HG03139 (cell line): ENCODE measurements around the gene CALN1.

Experiments
- ATAC-seq: cut with Tn5 transposase; IDR thresholded peaks from one replicate; pipeline ENCODE4 v1.9.1; 2021; ENCODE audit not compliant: unreplicated experiment

The CALN1 gene

DNA sequence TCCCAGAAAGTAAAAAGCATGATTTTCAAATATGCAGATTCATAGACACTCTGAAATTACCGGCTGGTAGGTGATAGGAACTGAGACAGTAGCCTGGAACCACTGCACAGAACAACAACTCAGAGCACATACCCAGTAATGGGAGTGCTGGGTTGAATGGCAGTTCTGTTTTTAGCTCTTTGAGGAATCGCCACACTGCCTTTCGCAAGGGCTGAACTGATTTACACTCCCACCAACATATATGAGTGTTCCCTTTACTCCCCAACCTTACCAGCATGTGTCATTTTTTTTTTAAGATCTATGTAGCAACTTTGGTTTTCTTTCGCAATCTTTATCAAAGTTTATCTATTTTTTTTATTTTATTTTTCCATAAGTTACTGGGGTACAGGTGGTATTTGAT lies 358.8 kb downstream of the CALN1 start:
- ATAC-seq: no peak

DNA sequence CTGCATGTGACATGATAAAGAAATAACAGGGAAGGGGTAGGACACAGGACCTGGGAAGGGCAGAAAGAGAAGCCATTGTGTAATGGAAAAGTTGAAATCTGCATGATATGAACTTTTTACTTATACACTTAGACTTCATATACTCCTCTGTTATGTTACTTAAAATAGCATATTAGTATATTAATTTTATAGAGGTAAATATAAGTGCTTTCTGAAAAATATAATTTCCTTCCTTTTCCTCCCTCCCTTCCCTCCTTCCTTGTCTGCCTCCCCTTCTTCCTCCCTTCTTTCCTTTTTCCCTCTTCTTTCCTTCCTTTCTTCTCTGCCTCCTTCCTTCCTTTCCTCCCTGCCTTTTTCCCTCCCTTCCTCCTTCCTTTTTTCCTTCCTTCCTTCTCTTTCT lies 363.7 kb downstream of the CALN1 start:
- no peak for ATAC-seq

DNA sequence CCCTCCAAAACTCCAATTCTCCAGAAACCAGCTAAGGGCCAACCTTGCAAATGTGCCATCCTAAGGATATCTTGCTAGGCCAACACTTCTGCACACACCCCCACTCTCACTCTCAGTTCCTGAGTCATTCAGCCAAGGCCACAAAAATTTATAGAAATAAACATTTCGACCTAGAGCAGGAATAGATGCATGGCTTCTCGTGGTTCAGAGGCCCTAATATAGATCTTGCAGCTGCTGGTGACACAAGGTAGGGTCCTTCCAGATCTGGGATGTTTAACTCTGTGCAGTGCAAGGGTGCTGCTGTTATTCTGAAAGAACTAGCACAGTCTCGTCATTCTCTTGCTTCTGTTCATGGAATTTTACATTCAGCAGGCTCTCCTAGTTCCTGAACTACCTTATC lies 369.3 kb downstream of the CALN1 start:
- no peak for ATAC-seq

DNA sequence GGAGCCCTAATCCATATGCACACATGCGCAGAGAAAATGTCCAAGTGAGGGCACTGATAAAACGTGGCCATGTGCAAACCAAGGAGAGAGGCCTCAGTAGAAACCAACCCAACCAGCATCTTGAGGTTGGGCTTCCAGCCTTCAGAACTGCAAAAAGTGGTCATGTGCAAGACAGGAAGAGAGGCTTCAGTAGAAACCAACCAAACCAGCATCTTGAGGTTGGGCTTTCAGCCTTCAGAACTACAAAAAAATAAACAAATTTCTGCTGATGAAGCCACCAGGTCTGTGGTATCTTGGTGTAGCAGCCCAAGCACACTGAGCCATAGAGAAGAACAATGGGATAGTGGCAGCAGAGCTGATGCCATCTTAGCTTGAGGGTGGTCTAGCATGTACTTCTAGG lies 371.5 kb downstream of the CALN1 start:
- no peak for ATAC-seq

DNA sequence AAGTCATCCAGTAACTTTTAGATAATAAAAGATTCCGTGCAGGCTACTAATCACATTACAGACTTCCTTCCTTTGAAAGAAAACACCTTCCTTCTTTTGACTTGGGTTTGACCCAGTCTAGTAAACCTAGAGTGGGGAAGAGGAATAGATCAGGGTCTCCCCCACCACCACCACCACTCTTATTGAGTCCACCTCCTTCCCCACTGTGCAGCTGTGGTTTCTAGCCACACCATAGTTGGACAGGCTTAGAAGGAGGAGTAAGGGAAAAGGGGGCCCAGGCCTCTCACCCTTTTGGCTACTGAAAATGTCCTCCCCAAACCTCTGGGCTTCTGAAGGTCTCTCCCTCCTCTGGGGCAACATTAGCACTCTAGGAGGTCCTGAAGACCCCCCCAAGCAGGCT lies 372.7 kb downstream of the CALN1 start:
- ATAC-seq: no peak

DNA sequence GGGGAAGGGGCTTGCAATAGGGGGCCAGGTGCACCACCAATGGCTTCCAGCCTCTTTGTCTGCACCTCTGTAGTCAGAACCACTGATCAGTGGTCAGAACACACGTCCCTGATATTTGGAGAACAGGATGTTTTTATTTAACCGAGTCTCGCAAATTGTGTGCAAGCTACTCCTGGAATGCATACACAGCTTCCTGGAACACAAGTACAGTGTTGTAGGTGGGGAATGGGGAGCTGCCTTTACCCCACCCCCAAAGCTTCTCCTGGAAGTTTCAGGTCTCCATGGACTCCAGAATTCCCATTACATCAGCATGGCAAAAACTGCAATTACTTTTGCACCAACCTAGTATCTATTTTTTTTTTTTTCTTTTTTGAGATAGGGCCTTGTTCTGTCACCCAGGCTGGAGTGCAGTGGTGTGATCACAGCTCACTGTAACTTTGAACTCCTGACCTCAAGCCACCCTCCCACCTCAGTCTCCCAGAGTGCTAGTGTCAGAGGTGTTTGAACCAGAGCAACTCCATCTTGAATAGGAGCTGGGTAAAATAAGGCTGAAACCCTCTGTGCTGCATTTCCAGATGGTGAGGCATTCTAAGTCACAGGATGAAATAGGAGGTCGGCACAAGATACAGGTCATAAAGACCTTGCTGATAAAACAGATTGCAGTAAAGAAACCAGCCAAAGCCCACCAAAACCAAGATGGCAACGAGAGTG lies 374.0 kb downstream of the CALN1 start:
- ATAC-seq: no peak

DNA sequence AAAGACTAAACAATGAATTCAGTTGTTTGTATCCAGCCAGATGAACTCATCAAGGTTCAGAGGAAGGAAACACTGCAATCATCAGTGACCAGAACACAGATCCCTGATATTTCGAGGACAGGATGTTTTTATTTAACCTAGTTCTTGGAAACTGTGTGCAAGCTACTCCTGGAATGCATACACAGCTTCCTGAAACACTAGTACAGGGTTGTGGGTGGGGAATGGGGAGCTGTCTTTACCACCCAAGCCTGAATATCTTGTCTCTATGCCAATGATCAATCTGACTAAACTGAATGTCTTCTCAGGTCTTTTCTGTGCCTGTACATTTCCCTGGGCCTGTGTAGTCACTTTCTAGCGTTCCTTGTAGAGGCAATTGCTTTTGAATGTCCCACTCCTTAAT lies 374.6 kb downstream of the CALN1 start:
- ATAC-seq: no peak

DNA sequence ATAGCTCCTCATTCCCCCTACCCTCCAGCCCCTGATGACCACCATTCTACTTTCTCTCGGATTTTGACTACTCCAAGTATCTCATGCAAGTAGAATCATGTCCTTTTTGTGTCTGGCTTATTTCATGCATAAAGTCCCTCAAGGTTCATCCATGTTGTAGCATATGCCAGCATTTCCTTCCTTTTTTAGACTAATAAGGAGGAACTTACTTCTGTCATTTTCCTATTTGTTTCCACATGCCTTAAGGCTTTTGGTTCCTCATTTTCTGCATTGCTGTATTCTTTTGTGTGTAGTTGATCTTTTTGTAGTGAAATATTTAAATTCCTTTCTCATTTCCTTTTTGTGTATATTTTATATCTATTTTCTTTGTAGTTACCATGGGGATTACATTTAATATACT lies 376.9 kb downstream of the CALN1 start:
- ATAC-seq: no peak

DNA sequence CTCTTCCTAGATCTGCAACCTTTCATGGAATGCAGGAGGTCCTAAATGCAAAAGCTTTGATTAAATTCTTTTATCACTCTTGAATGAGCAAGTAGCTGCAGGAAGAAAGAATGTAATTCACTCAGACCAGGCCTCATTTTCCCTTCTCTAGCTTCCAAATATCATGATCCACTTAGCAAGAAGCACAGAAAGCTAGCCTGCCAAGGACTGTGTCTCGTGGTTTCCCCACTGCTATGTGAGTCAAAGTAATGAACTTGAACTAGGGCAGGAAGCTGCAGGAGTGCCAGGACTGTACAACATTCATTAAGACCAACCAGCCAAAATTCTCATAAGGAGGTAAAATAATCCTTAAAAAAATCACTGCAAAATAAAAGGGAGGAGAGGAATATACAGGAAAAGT lies 379.2 kb downstream of the CALN1 start:
- no peak for ATAC-seq

DNA sequence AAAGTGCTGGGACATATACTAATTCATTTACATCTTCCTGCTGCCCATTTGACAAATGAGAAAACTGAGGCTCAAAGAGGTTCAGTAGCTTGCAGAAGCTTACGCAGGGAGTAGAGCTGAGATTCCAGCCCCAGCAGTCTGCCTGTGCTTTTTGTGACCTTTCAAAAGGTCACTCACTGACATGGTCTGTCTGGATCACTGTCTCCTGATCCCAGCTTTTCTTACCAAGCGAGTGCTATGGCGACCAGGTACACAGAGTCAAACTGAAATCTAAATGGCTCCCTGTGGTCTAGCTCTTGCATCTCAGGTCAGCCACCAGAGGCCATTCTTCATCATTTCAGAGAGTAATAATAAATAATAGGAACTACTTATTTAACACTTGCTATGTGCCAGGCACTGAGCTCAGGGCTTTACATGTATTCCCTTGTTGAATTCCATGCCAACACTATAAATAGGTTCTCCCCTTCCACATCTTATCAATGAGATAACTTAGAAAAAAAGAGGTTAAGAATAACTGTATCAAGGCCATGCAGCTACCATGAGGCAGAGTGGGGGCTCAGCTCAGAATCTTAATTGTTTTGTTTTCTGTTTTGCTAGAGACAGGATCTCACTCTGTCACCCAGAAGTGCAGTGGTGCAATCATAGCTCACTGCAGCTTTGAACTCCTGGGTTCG lies 381.0 kb downstream of the CALN1 start:
- no peak for ATAC-seq

DNA sequence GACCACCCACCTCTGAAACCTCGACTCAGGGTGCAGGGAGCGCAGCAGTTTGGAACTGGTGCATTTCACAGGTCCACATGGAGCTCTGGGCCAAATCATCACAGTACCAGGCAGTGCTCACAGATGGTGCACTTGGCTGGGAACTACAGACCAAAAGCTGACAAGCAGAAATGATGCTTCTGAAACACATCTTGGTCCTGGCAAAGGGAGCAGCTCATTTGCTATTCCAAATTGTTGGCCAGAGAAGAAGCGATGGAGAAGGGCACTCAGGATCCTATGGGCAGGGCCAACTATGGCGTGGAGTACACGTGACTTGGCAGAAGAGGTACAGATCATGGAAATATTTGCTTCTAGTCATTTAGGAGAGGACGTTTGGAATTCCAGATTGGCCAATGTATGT lies 383.9 kb downstream of the CALN1 start:
- ATAC-seq: no peak

DNA sequence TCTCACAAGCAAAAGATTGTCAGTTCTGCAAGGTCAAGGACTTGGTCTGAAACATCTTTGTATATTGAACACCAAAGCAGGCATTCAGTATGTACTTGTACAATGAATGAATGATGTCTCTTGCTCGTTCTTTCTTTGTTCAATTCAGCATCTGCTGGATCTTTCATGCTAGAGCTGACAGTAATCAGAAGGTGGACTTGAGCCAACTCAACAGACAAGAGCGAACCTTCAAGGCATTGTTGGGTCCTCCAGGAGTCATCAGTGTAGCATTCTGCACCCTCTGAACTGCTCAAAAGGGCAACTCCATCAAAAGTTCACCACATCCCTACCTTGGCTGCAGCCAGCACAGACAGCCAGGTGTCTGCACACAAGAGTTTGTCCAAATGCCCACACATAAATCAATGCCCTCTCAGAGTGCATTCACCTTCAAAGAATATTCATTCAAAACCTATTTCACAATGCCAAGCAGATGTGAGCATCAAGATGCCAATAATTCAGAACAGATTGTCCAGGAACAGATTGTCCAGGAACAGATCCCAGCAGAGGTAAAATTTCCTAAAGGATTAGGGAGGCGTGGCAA lies 386.7 kb downstream of the CALN1 start:
- ATAC-seq: no peak

DNA sequence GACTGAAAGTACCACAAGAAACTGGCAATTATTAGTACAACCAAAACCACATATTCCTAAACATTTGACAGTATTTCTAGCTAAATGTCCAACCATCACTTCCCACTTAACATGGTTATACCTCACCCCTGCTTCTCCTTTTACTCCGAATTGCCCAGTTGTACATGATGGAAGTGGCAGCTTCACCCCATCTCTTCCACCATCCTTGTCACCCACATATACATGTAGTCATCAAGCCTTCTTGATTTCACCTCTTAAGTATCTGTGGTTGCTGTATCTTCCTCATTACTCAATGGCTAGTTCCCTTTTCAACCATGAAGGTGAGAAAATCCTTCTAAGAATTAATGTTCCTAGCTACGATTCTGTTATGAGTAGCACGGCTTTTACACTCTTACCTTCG lies 388.2 kb downstream of the CALN1 start:
- ATAC-seq: no peak

DNA sequence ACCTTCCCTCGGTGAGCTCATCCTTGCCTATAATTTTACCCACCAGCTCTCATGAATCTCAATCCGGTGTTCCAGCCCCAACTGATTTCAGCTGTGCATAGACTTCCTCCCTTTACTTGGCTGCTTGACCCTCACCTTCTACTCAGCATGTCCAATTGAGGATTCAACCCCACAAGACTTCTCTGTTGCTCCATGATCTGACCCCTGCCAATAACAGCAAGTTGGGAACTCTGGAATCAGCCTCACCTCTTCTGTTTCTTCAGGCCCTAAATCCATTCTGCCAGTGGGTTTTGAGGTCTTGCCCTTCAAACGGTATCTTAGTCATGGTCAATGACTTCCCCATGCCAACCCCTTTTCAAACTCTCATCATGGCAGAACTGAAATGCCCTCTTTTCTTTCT lies 390.4 kb downstream of the CALN1 start:
- no peak for ATAC-seq

DNA sequence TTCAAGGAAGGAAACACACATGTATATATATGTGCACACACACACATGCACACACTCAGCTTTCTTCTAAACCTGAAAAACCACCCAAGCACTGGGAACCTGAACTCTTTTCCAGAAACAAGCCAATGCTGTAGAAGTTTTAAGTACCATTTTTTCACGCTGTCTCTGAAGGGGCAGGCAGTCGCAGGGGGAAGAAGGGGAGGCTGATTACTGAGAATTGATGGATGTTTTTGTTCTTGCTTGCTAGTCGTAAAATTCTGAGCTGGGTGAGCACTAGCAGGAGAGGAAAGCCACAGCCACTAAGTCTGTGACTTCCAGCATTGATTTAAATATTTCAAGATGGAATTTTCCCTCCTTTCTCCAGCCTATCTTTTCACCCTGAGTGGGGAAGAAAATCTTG lies 391.8 kb downstream of the CALN1 start:
- no peak for ATAC-seq

DNA sequence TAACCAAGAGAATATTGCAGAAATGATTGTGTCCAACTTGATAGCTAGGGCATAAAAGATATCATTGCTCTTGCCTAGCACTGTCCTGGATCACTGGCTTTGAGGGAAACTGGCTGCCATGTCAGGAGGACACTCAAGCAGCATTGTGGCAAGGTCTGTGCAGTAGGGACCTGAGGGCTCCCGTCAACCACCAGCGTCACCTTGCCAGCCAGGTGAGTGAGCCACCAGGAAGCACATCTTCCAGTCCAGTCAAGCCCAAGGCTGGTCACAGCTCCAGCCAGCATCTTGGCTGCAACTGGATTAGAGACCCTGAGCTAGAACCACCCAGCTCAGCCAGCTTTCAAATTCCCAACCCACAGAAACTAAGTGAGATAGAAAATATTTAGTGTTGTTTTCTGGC lies 392.7 kb downstream of the CALN1 start:
- no peak for ATAC-seq

DNA sequence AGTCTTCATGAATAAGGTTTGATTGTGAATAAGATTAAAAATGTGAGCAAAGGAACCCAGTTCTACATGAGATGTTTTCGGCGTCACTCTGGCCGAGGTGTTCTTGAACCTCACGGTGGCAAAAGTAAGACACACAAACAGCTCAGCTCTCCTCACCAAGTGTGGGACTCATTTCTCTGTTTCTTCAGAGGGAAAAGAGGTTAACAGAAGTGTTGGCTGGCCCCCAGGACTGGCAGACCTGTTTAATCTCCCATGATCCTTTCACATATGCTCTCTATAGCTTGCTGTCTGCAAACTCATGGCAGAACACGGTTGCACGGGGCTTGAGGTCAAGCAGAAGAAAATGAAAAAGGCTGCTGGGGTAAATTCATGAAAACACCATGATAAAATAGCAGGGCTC lies 394.4 kb downstream of the CALN1 start:
- no peak for ATAC-seq

DNA sequence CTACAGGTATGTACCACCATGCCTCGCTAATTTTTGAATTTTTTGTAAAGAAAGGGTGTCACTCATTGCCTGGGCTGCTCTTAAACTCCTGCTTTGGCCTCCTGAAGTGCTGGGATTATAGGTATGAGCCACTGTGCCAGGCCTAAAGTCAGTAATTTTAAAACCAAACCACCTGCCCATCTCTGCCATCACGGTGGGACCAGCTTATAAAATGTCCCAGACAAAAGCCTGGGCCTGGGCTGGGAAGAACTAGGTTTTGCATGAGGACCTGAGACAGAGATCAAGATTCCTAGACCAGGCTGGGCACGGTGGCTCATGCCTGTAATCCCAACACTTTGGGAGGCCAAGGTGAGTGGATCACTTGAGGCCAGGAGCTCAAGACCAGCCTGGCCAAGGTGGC lies 395.6 kb downstream of the CALN1 start:
- ATAC-seq: no peak

DNA sequence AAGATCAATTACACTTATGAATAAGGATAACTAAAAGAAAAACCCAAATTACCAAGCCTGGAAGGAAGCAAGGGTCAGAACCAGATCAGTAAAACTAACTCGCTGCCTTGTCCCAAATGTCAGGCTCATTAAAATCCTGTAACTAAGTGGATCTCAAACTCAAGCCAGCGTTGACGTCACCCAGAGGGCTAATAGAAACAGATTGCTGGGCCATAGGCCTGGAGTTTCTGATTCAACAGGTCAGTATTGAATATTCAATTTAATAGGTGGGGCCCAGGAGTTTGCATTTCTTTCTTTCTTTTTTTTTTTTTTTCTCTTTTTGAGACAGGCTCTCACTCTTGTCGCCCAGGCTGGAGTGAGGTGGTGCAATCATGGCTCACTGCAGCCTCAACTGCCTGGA lies 397.0 kb downstream of the CALN1 start:
- ATAC-seq: no peak

DNA sequence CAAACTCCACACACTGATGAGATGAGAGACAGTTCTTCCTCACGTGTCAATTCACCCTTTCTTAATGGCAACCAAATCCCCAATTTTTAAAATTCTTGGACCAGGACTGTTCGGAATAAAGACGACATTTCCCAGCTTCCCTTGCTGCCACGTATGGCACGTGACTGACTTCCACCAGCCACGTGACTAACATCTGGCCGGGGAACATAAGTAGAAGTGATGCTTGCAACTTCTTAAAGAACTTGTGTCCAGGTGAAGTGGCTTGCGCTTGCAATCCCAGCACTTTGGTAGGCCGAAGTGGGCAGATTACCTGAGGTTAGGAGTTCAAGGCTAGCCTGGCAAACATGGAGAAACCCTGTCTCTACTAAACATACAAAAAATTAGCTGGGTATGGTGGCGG lies 405.1 kb downstream of the CALN1 start:
- ATAC-seq: no peak

DNA sequence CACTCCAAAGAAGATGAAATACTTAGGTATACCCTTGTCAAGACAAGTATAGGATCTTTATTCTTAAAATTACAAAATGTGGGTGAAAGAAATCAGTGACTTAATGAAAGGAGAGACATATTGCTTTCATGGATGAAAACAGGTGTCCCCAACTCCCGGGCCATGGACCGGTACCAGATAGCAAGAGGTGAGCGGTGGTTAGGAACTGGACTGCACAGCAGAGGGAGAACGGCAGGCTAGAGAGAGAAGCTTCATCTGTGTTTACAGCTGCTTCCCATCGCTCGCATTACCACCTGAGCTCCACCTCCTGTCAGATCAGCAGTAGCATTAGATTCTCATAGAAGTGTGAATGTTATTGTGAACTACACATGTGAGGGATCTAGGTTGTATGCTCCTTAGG lies 408.9 kb downstream of the CALN1 start:
- no peak for ATAC-seq

DNA sequence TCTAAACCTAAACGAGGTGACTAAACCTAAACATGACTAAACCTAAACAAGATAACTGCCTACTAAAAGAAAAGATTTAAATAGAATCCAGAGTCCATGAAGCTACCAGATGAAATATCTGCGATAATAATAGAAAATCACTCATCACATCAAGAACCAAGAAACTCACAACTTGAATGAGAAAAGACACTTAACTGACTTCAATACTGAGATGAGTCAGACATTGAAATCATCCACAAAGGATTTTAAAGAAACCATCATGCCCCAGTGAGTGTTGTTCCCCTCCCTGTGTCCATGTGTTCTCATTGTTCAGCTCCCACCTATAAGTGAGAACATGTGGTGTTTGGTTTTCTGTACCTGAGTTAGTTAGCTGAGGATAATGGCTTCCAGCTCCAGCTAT lies 416.0 kb downstream of the CALN1 start:
- no peak for ATAC-seq

DNA sequence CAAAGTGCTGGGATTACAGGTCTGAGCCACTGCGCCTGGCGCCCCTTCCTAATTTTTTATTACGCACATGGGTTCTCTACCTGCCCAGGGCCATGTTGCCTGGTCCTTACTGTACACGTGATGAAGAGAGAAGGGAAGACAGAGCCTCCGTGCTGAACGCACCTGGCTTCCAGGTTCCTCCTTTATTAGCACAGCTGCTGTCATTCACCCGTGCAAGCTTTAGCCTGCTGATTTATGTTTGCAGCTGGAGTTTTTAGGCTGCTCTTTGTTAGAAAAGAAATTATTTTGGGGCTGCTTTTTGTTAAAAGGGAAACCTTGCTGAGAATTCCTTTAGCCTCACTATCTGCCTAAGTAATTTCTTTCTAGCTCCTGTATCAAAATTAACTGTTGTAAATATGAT lies 417.0 kb downstream of the CALN1 start:
- ATAC-seq: no peak
